Left kidney (tissue), 2 donors: ENCODE results near the gene TOX2. TPM values are rescaled to one million over a fixed set of nuclear protein-coding genes. Genes with fewer than 3 reads are reported as not detected.

Experiments
- DNase-seq: peaks from one replicate; pipeline ENCODE4 v3.0.0-alpha.2; 2013
- polyA plus RNA-seq: library from polyadenylated mRNA; unstranded; fragments of 120-200 nt; gene quantifications from one replicate; pipeline ENCODE4 v1.2.1, GENCODE V29; 2013; ENCODE audit not compliant: insufficient read length

TOX2 gene
- polyA plus RNA-seq, 1 donor, result 3.7 TPM

GRCh38 chr20:44106615-44107014, 192.0 kb downstream of the TOX2 start:
- no peak for DNase-seq

DNA sequence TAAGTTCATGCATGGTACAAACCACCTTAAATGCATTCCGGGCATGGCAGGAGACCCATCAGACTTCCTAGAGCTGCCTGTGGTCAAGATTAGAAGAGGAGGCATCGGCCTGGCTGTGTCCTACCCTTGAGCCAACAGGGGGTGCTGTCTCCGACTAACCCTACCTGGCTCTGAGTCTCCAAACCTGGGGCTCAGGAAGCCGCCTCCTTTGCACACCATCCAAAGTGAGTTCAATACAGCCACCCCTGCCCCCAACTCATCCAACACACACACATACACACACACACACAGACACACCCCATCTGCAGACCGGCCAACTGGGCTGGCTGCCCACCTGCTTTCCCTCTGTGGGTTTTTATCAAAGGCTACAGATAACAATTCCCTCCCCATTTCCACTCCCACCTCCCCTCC, 195.3 kb downstream of the TOX2 start:
- no peak for DNase-seq

DNA sequence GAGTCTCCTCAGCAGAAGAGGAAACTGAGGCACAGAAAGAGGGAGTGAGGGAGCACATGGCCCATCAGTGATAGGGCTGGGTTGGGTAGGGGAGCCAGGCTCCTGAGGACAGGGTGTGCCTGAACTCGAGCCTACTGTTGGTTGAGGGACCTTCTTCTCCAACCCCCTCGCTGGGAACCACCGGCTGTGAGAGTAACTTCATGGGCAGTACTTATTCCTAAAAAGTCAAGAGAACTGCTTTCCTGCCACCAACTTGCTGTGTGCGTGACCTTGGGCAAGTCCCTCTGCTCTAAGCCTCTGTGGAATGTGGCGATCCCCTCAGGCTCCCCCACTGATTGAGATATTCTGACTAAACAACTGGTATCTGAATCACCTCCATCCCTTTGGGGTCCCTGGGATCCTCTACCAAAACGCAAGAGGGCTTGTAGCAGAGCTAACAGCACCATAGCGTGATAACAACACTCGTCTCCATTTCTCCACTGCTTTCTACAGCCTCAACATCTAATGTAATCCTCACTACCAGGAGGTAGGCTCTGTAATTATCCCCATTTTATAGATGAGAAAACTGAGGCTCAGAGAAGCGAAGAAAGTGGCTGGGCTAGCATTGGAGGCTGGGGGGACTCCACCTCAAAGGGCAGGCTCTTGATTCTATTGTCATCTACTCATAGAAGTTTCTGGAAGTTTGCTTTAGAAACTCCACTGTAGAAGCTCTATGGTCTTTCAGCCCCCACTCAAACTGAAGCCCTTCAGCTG, 196.3 kb downstream of the TOX2 start:
- DNase-seq, result no peak

- no peak for DNase-seq
Measured at GRCh38 chr20:44111712-44112335, 197.2 kb downstream of the TOX2 start.

GRCh38 chr20:44112456-44112855, 197.8 kb downstream of the TOX2 start:
- no peak for DNase-seq

DNA sequence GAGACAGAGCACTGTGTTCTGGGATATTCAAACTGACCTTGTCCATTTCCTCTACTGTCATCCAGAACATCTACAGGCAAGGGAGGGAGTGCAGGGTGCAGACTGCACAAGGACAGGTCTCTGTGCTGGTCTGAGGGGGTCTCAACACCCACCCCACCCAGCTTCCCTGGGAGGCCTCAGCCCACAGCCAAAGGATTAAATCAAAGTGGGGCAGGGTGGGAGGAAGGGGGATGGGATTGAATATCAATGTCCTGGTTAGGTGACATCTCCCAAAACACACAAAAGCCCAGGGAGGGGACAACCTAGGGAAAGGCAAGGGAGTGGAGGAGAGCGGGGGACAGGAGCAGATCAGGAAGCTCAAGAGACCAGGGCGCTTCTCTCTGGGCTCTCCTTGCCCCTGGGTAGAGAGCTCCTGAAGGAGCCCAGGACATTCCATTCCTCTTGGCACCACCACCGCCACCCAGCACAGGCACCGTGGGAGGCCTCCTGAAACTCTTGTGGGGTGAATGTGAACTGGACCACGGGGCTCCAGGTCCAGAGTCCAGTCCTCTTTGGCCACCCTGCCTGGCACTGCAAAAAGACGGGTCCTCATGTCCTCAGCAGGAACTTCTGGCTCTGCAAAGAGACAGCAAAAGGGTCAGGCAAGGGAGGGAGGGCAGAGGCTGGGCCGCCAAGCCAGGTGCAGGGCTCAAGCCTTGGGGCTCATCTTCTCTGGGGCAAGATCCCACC, 198.4 kb downstream of the TOX2 start:
- no peak for DNase-seq

- DNase-seq, result no peak
Measured at GRCh38 chr20:44113618-44114376, 199.1 kb downstream of the TOX2 start.

DNA sequence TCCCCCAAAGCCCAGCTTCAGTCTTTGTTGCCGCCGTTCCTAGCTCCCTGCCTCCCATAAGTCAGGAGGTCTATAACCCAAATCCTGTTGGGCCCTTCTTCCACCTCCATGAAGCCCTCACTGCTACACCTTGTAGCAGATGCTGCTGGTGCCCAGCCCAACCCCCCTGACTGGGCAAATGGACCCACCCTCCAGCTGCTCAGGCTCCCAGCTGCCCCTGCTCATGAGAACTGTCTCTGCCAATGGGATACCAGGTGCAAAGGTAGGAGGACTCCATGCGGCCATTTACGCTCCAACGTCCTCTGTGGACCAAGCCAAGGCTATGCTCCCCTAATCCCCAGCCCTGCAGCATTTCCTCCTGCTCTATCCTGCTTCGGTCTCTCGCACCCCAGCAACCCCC, 200.5 kb downstream of the TOX2 start:
- DNase-seq, result no peak

- no peak for DNase-seq
Measured at GRCh38 chr20:44115762-44116644, 201.4 kb downstream of the TOX2 start.

GRCh38 chr20:44117296-44118184, 202.9 kb downstream of the TOX2 start:
- no peak for DNase-seq

- no peak for DNase-seq
Measured at GRCh38 chr20:44118185-44119033, 203.8 kb downstream of the TOX2 start.

Other genes with a start within 250 kb of the TOX2 start
- gene MYBL2, start 247.7 kb upstream of the TOX2 start, polyA plus RNA-seq, result 34.0 TPM
- not detected for gene GTSF1L, start 187.8 kb upstream of the TOX2 start, polyA plus RNA-seq